ENCODE measurements around the gene DAG1.

The DAG1 gene

DNA sequence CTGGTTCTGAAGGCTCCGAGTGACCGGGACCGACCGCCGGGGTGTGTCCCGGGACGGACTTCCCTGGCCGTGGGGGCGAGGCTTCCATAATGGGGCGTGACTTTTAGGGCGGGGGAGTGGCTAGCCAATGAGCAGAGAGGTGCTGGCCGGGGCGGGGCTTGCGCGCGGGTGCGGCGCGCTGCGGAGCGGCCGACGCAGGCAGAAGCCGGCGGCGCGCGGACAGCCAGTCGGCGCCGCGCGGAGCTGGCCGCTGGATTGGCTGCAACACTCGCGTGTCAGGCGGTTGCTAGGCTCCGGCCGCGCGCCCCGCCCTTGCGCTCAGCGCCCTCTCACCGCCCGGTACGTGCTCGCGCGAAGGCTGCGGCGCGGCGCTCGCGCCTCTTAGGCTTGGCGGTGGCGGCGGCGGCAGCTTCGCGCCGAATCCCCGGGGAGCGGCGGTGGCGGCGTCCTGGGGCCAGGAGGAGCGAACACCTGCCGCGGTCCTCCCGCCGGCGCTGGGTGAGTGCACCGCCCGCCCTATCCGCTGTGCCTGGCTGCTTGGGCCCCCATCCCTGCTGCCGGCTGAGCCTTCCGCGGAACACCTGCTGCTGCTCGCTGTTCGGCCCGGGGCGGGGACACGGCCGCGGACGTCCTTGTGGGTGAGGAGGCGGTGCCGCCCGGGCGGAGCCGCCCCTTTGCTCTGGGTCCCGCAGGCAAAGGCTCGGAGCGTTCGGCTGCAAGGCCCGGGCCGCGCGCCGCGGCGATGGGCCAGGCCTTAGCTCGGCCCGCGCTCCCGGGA is at the start of gene DAG1:
TSS of gene DAG1 (plus strand) at position 332 of the 778 bp plus-strand sequence. CDS start 40,268 bp downstream, outside the sequence.
- FAIRE-seq: no peak

DNA sequence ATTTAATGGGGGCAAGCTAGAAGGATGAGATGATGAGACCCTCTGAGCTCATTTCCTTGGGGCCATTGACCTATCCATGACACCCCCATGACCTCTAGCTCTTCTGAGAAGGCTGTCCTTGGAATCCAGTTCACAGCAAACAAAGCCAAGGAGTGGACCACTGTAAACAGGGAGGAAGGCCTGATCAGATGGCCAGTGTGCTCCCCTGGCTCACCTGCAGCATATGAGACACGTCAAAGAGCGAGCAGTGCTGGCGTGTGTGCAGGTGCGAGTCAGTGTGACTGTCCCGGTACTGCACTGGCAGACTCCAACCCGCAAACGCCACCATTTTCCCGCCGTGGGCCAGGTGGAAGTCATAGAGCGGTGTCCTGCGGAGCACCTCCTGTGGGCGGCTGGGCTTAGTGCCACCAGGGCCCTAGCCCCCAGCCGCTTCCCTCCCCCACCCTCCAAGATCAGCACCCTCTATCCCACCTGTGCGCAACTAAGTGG is 48.1 kb upstream of the DAG1 start:
- no peak for FAIRE-seq

DNA sequence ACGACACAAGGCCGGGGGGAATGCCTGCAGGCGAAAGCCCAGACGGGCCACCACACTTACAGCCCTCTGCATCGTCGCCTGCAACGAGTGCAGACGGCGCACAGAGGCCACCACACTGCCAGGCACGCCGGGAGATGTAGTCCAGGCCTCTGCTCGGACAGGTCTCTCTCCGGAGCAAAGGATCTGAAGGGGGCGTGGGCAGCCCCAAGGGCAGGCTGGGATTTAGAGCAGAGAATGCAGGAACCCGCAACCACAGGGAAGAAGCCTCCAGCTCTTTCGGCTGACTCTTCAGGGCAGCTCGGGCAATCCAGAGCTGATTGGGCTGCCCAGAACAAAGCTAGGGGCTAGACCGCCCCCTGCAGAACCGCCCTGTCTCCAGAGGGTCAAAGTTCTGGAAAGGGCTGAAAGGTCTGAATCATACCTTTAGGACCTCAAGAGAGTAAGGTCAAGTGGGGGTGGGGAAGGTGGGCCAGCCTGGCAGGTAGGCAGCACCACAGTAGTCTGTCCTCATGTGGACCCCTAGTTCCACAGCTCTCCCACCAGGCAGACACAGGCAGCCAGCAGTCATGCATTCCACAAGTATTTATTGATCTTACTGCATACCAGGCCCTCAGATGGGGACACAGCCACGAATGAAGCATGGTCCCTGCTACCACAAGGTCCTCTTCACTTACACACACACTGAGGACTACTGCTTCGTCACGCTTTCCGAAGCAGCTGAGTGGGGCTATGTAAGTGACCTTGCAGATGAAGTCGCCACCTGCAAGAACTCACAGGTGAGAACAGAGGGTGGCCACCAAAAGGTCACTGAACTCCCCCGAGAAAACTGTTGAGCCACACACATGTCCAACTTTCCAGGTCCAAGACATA is 47.5 kb upstream of the DAG1 start, which contains the start of gene AMT:
TSS of gene AMT (minus strand) at position 95 of the 870 bp plus-strand sequence. CDS start at position 72, 23 bp downstream.
- FAIRE-seq: no peak

DNA sequence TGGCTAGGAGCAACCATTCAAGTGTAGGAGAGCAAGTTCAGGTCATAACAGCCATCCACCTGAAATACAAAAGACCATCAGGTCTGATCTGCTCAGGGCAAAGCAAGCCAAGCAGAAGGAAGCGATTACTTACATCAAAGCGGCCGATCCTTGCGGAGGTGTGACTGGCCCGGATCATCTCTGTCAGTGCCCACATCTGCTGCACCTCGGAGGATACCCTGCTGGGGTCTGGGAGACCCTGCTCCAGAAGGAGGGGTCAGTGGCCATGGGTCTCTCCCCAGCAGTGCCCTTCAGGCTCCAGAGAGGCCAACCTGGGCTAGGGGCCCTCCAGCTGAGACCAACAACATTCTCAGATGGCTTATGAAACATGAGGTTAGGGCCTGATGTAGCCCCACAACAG is 45.3 kb upstream of the DAG1 start:
- FAIRE-seq: no peak

DNA sequence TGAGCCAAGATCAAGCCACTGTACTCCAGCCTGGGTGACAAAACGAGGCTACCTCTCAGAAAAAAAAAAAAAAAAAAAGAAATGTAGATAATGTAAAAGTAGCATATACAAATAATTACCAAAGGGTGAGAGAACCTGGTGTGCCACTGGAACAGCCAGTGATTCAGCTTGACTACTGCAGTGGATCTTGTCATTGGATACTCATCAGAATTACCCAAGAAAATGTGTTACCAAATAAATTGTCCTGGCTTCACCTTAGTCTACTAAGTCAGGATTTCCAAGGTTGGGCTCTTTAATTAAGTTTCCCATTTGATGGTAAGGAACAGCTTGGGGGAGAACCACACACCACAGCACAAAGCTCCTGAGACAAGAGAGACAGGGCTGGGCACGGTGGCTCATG is 42.5 kb upstream of the DAG1 start:
- no peak for FAIRE-seq

DNA sequence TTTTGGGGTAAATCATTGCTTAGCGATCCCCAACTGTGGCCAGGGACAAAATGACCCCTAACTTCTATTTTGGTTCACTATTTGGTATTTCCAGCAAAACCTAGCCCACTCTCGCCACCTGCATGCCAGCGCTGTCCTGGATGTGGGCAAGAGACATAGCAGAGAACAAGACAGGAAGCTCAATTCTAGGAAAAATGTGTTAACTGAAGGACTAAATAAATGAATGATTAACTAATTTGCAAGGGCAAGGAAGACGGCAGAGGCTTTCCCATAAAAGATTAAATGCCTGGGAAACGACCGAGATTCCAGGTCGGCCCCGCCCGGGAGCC is 41.4 kb upstream of the DAG1 start:
- no peak for FAIRE-seq

DNA sequence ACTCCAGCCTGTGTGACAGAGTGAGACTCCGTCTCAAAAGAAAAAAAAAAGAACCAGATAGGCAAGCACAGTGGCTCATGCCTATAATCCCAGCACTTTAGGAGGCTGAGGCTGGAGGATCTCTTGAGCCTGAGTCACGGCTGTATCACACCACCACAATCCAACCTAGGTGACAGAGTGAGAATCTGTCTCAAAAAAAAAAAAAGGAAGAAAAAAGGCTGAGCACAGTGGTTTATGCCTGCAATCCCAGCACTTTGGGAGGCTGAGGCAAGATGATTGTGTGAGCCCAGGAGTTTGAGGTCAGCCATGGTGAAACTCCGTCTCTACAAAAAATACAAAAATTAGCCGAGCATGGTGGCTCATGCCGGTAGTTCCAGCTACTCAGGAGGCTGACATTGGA is 35.3 kb upstream of the DAG1 start:
- no peak for FAIRE-seq

DNA sequence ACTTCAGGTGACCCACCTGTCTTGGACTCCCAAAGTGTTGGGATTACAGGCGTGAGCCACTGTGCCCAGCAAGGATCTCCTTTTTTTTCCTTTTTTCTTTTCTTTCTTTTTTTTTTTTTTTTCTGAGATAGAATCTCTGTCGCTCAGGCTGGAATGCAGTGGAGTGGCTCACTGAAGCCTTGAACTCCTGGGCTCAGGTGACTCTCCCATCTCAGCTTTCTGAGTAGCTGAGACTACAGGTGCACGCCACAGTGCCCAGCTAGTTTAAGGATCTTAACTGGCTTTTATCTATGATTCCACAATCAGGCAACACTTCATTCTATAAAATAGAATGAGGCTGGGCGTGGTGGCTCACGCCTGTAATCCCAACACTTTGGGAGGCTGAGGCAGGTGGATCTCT is 24.7 kb upstream of the DAG1 start:
- no peak for FAIRE-seq

DNA sequence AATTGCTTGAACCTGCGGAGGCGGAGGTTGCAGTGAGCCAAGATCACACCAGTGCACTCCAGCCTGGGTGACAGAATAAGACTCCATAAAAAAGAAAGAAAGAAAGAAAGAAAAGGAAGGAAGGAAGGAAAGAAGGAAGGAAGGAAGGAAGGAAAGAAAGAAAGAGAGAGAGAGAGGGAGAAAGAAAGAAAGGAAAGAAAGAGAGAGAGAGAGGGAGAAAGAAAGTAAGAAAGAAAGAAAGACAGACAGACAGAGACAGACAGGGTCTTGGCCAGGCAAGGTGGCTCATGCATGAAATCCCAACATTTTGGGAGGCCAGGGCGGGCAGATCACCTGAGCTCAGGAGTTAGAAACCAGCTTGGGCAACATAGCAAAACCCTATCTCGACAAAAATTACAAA is 16.4 kb upstream of the DAG1 start:
- no peak for FAIRE-seq

DNA sequence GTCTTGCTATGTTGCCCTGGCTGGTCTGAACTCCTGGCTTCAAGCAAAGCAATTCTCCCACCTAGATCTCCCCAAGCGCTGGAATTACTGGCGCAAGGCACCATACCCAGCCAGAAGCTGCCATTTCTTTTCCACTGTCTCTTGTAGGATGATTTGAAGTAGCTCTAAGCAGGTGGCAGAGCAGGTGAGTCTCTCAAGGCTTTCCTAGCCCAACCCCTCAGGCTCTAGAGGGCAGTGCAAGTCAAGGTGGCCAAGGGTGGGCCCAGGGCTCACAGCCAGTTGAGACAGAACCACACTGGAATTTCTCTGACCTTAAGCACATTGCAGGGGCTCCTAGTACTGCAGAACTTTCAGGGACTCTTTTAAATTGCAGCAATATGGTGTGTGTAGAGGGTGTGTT is 15.6 kb upstream of the DAG1 start:
- no peak for FAIRE-seq

DNA sequence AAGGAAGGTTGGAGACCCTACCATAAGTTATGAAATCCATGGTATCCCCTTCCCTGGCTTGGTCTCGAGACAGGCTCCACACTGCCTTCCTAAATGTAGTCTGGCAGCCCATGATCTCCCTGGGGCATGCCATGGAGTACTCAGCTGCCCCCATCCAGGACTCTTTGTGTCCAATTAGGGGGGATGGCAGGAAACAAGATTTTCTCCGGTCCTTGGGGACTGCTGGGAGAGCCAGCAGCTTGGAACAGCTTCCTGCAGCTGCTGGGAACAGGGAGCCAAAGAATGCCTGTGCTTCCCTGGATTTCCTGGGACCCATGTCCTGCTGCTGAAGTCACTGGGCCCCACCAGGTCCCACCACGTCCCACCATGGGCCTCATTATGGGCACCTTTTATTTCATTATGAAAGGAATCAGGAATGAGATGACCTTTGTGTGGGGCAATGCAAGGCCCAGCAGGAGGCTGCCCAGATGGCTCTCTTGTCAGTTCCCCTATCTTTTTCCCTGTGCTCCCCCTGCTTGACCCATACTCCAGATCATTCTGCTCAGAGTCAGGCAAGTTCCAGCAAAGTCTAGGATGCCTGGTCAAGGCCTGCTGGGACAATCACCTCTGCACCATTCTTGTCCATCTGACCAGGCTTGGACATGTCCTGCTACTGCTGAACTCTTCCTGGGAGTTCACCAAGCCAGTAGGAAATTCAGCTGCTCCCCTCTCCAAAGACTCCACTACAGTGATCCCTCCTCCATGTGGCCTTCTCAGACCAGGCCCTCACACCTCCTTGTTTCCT is 15.0 kb upstream of the DAG1 start:
- FAIRE-seq: no peak

DNA sequence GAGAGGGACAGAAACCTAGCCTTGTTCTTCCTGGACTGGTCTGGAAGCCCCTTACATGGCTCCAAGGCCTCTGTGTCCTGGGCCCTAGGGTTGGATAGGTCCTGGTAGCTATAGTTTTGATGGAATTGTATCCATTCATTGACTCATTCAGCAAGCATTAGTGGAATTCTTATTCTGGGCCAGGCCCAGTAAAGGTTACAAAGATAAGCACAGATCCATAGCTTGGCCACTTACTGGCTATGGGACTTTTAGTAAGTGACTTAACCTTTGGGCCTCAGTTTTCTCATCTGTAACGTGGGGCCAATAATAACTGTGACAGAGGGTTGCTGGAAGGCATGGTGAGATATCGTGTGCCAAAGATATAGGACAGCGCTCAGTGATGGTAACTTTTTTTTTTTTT is 13.6 kb upstream of the DAG1 start:
- no peak for FAIRE-seq

DNA sequence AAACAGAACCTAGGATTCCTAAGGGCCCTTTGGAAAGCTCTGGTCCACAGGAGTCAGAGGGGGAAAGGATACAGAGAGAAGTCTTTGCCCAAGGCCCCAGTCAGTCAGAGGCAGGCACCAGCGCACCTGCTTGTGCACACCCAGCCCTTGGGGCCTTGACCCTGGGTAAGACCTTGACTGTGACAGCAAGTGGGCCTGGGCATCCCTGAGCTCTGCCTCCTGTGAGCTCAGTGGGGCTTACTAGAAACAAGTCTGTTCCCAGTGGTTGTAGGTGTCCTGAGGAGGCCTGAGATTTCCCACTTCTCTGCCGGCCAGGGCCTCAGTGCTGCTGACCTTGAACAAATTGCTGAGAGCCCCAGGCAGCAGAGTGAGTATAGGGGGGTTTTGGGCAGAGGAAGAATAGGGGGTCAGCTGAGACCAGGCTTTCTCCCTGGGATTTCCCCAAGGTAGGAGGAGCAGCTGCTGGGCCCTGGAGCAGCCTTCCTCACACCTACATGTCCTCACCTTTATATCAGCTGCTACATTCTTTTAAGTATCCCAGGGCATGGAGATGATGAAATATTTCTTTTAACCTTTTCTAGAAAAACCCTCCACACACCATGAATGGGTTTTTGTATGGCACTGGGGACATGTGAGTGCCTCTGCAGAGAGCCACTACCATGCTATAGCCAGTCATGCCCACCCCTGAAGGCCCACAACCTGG is 9.7 kb upstream of the DAG1 start:
- FAIRE-seq: no peak

DNA sequence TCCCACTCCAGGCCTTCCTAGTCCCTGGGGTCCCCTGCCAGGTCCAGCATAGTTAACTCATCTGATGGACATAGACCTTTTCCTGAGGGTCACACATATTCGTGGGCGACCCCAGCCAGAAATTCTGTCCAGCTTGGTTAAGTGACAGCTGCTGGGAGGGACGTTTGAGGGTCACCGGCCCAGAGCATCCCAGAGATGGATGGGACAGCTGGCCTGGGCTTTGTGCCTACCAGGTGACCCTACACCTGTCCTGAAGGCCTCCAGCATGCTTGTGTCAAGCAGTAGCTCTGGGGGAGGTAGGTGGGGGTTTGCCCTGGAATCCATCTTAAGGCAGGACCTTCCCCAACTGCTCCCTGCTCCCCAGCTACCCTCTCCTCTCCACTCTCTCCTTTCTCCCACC is 9.1 kb upstream of the DAG1 start:
- FAIRE-seq: no peak

DNA sequence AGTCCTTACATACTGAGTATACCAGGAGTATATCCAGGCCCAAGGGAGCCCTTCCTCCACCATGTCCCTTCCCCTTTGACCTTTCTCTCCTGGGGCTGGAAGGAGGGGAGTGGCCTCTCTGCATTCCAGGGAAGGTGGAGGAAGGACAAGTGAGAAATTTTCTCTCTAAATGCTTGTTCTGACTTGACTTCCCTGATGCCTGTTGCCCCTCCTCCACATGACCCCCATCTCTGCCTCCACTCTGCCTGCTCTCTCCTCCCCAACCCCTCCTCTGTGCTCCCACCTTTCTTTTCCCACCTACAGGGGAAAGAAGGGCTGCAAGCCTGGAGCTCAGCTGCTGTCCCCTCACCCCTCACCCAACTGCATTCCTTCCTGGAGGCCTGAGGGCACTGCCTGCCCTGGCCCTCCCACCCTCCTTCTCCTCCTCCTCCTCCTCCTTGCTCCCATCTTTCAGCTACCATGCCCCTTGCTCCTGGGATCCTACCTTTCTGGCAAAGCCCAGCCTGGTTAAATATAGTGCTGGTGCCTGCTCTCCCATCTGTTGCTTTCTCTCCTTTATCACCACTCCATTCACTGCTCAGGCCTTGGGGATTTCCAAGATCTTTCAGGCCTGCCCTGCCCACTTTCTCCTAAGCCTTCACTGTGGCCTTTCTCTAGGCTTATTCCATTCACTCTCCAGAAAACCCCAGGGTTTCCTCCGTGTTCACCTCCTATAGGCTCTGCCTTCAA is 8.5 kb upstream of the DAG1 start:
- FAIRE-seq: no peak

DNA sequence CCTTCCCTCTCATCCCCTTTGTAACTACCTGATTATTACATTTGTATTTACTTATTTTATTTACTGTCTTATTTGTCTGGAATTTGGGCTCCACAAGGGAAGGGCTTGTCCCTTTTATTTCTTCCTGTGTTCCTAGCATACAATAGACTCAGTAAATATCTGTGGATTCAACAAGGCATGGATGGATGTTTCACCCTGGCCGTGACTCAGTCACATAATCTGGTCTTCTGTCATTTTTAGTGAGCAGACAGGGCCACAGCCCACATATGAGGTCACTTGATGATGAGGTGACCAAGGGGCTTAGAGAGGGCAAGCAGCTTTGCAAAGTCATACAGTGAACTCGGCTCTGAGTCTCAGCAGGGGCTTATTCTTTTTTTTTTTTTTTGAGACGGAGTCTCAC is 7.8 kb upstream of the DAG1 start:
- FAIRE-seq: no peak

DNA sequence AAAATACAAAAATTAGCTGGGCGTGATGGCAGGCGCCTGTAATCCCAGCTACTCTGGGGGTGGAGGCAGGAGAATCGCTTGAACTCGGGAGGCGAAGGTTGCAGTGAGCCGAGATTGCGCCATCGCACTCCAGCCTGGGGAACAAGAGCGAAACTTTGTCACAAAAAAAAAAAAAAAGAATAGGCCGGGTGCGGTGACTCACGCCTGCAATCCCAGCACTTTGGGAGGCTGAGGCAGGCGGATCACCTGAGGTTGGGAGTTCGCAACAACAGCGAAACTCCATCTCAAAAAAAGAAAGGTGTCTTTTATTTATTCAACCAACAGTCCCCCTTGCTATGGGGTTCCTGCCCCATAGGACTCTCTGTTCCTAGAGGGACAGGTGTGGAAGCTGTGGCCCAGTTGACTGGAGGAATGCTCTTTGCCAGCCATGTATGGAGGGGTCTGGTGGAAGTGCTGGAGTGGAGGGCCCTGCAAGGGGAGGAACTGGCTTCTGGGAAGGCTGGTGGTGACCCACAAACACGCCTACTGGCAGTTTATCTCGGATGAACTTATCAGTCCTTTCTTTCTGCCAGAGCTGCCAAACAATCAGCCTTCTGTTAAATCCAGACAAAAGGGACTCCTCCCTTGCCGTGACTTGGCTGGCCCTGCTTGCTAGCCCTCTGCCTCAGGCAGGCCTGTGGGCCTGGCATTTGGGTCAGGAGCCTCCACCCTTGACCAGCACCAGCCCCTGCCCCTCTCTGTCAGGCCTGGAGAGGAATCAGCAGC is 4.6 kb upstream of the DAG1 start:
- FAIRE-seq: no peak

DNA sequence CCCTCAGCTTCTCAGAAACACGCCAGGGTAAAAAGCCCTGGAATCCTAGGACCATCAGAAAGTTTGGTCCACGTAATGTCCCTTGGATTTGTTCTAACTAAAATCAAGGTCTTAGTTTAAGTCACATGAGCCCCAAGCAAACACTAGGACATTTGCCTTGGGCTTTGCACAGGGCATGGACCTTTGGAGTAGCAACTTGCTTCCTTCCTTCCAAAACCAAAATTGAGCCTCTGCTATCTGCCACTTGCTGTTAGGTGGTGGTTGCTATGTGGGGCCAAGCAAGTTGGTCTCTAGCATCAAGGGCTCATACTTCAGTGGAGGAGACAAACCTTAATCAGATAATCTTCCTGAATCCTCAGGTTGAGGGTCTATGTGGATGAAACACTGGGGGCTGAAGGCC is 4.0 kb upstream of the DAG1 start:
- FAIRE-seq: no peak

DNA sequence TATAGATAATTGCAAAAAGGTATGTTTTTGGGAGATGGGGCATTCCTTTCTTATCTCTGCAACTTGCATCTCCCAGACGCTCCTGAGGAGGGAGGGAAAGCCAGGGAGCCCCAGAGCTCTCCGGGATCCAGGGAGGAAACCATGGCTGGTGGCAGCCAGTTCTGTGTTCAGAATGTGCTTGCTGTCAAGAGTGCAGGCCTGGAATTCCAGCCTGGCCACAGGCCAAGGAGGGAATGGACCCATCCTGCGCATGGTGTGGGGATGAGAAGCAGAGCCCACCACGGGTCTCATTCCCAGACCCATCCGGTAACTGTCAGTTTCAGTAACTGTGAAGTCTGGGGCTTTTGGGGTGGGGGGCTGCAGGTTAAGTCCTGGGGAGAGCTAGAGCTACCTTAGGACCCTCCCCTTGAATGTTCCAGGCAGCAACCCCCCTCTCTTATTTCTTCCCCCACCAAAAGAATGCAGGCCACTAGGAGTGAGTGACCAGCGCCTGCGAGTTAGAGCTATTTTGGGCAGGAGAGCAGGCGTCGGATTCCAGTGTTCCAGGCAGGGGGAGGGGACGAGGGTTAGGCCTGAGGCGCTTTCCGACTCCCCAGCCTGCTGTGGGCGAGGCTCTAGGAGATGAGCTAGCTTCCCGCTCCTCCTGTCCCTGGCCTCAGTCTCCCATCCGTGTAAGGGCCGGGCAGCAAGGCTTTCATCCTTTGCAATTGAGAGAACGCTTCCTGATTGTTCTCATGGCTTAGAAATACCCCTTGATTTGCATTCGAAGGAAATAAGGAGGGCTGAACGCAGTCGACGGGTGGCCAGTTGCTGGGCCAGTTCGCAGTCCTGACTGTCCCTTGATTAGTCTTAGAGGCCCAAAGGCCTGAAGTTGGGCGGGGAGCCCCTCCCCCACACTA is 781 bp upstream of the DAG1 start:
- FAIRE-seq: no peak

Measured in colon (tissue), 2 donors.